Mucosa of descending colon (tissue), 3 donors: Measurements from ENCODE around the gene BAZ1A. TPM values are rescaled to one million over a fixed set of nuclear protein-coding genes. Genes with fewer than 3 reads are reported as not detected.

Source experiments
- ATAC-seq: fragments of 200-7000 bp; cut with Tn5 transposase; one replicate; pipeline ENCODE4 v1.9.1; 2020; ENCODE audit warnings: mild to moderate bottlenecking, moderate library complexity
- DNase-seq, 3 donors: peaks; one replicate each; pipeline ENCODE4 v3.0.0-alpha.2; 2020
- H3K36me3 ChIP-seq: fragments of 200-600 bp; one replicate; pipeline ENCODE4 v1.8.0; 2021; ENCODE audit warnings: low read depth, mild to moderate bottlenecking
- H3K4me1 ChIP-seq: fragments of 200-600 bp; one replicate; pipeline ENCODE4 v1.8.0; 2021; ENCODE audit warnings: low read depth, mild to moderate bottlenecking
- H3K4me3 ChIP-seq: fragments of 200-600 bp; one replicate; pipeline ENCODE4 v1.8.0; 2021; ENCODE audit warnings: mild to moderate bottlenecking
- H3K9me3 ChIP-seq: fragments of 200-600 bp; one replicate; pipeline ENCODE4 v1.8.0; 2021; ENCODE audit warnings: mild to moderate bottlenecking
- intact Hi-C, 2 donors: fragments of 100-400 bp; cut with DNase I in 1 of 2; cut with micrococcal nuclease in 1 of 2; formaldehyde crosslinking; loops; one replicate each; pipeline versions ENCODE4 v1.11.0 to v1.11.1; 2022; cut with DNase I, micrococcal nuclease
- total RNA-seq, 3 donors: library from RNA; stranded (reverse); fragmentation: NEBNext Ultra II Directional in 2 of 3; extraction: Animal tissue kit (Norgen Biotek cat#: 25700) in 2 of 3; gene quantifications; one replicate each; pipeline versions ENCODE4 v1.2.1 to v1.2.4, GENCODE V29; 2021 to 2023
- TF ChIP-seq, protein P1 (sequence below): fragments of 200-600 bp; IDR thresholded peaks from one replicate; pipeline ENCODE4 v1.8.0; 2022; ENCODE audit warnings: antibody characterized with exemption, mild to moderate bottlenecking
- donor health status: DM: no; HTN: no; CAD: no; lungs with moderate emphysema.
- donor health status: DM: no; HTN: no; CAD: no.
- donor health status: DM: no; HTN: yes; CAD: no.

BAZ1A gene
- total RNA-seq, 3 donors from 2014 or later = 30.6 to 30.9 (median 30.8) TPM

DNA sequence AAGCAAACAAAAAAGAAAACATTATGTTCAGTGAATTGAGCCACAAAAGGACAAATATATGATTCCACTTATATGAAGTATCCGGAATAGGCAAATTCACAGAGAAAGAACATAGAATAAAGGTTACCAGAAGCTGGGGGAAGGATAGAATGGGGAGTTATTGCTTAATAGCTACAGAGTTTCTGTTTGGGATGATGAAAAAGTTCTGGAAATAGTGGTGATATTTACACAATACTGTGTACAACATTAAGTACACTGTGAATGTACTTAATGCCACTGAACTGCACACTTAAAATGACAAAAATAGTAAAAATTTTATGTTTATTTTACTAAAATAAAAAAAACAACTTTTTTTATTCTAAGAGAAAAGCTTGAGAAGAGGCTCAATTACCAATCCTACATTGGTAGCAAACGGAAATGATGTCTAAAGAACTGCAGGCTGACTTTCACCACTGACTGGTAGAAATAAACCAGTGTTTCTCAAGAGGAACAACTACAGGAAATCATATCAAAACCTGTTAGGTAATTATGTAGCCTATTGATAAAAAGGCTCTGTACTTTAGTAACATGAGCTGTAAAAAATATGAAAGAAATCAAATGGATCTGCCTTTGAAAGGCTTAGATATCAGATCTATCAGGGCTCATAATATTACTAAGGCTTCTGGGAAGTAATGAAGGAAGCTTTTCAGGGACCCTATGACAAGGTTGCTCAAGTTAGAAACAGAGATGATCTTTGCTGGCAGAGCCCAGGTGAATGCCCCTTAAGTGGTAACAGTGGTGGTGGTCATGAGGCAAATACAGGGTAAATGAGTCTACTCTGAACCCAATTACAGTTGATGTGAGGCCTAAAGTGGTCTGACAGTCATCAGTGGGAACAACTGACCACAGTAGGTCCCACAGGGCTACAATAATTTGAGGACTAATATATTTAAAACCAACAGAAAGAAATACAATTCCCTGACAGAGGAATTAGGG is 41.3 kb downstream of the BAZ1A start:
- no peak for ATAC-seq
- Histone ChIP-seq H3K4me3 (no peak overlapping the region), H3K36me3 (no peaks in the 10 kb centered on the region), H3K4me1 (no peaks in the 10 kb centered on the region), H3K9me3 (no peaks in the 10 kb centered on the region)
- DNase-seq = no peak
- intact Hi-C loops = no loop called here
- TF ChIP-seq, protein P1, sequence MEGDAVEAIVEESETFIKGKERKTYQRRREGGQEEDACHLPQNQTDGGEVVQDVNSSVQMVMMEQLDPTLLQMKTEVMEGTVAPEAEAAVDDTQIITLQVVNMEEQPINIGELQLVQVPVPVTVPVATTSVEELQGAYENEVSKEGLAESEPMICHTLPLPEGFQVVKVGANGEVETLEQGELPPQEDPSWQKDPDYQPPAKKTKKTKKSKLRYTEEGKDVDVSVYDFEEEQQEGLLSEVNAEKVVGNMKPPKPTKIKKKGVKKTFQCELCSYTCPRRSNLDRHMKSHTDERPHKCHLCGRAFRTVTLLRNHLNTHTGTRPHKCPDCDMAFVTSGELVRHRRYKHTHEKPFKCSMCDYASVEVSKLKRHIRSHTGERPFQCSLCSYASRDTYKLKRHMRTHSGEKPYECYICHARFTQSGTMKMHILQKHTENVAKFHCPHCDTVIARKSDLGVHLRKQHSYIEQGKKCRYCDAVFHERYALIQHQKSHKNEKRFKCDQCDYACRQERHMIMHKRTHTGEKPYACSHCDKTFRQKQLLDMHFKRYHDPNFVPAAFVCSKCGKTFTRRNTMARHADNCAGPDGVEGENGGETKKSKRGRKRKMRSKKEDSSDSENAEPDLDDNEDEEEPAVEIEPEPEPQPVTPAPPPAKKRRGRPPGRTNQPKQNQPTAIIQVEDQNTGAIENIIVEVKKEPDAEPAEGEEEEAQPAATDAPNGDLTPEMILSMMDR = no peak

DNA sequence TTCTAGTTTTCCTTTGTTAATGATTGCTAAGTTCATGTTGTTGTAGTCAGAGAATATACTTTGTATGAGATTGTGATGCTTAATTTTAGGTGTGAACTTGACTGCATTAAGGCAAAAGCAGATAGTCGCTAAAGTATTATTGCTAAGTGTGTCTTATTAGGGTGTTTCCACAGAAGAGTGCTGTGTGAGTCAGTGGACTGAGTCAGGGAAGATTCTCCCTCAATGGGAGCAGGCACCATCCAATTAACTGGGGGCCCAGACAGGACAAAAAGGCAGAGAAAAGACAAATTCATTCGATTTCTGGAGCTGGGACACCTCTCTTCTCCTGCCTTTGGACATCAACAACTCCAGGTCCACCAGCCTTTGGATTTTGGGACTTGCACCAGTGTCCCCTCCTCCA is 48.5 kb downstream of the BAZ1A start:
- Histone ChIP-seq H3K4me3 (no peak overlapping the region), H3K36me3 (no peaks in the 10 kb centered on the region), H3K4me1 (no peaks in the 10 kb centered on the region), H3K9me3 (no peaks in the 10 kb centered on the region)
- ATAC-seq (no peak), DNase-seq (no peak)
- intact Hi-C loops = no loop called here
- TF ChIP-seq, protein P1 = no peak

DNA sequence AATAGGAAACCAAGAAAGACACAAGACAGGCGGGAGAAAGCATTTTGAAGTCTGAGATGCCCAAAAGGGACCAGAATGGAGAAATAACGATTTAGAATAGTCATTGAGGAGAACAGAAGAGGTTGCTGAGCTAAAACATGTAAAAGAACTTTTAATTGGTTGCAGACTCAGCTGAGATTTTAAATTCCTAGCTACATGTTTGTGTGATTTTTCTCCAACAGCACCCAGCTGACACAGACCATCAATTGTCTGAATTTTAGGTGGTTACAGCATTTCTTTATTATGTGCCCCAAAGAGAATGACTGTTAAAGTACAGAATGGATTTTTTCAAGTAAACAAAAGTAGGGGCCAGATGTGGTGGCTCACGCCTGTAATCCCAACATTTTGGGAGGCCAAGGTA is 50.3 kb downstream of the BAZ1A start:
- TF ChIP-seq, protein P1 = no peak
- intact Hi-C loops = no loop called here
- ATAC-seq = no peak
- Histone ChIP-seq H3K4me3 (no peak overlapping the region), H3K9me3 (no peaks in the 10 kb centered on the region), H3K4me1 (no peaks in the 10 kb centered on the region), H3K36me3 (no peaks in the 10 kb centered on the region)
- no peak for DNase-seq

DNA sequence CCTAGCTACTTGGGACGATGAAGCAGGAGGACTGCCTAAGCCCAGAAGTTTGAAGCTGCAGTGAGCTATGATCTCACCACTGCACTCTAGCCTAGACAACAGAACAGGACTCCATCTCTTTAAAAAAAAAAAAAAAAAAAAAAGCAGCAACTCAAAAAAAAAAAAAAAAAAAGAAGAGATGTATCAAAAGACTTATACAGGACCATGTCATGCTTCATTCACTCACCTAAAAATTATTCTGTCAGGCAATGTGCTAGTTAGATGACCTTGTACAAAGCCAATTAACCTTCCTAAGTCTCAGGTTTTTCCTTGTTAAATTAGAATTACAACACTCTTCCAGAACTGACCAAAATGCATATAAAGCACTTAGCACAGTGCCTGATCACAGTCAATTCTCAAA is 50.9 kb downstream of the BAZ1A start:
- ATAC-seq (no peak), DNase-seq (no peak)
- H3K4me3 ChIP-seq = no peak overlapping the region
- H3K36me3 ChIP-seq = no peaks in the 10 kb centered on the region
- no peaks in the 10 kb centered on the region for H3K4me1 ChIP-seq
- TF ChIP-seq, protein P1 = no peak
- intact Hi-C loops = no loop called here
- no peaks in the 10 kb centered on the region for H3K9me3 ChIP-seq

DNA sequence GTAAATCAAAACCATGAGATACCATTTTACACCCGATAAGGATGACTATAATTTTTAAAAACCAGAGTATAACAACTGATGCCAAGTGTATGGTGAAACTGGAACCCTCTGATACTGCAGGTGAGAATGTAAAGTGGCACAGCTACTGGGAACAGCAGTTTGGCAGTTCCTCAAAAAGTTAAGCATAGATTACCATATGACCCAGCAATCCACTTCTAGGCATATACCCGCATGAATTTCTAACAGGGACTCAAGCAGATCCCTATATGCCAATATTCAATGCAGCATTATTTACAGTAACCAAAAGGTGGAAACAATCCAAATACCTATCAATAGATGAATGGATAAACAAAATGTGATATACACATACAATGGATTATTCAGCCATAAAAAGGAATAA is 57.4 kb downstream of the BAZ1A start:
- no peaks in the 10 kb centered on the region for H3K4me1 ChIP-seq
- ATAC-seq (no peak), DNase-seq (no peak)
- H3K36me3 ChIP-seq = no peaks in the 10 kb centered on the region
- H3K4me3 ChIP-seq = no peak overlapping the region
- no peaks in the 10 kb centered on the region for H3K9me3 ChIP-seq
- intact Hi-C loops = no loop called here
- TF ChIP-seq, protein P1 = no peak
